NCI-H2107 treated with DMSO at 0.1 percent for 48 hours (cell line): ENCODE data around the gene SAT1.

Experiments
- DNase-seq: peaks from one replicate; lab custom pipeline; 2025; ENCODE audit not compliant: unreplicated experiment; lab: John Stamatoyannopoulos, UW

SAT1 gene

GRCh38 chrX:23773601-23774175 lies 9.3 kb upstream of the SAT1 start:
- peak; percentile 51 for DNase-seq

GRCh38 chrX:23776363-23776762 lies 6.6 kb upstream of the SAT1 start:
- no peak for DNase-seq

DNA sequence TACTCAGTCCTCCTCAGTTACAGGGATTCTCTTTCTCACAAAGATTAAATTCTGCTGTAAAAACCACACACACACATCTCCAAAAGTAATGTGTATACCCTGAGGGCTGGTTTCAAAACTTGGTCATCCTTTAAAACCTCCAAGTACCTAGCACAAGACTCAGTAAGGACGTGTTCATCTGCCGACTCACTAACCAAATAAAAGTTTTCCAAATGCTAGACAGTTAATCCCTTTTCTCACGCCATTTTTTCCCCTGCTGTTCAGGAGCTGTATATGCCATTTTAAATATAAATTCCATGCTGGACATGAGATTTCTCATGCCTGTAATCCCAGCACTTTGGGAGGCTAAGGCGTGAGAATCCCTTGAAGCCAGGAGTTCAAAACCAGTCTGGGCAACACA lies 3.9 kb upstream of the SAT1 start:
- no peak for DNase-seq

- no peak for DNase-seq
These were observed 518 bp upstream of the SAT1 start for GRCh38 chrX:23782455-23782854.

DNA sequence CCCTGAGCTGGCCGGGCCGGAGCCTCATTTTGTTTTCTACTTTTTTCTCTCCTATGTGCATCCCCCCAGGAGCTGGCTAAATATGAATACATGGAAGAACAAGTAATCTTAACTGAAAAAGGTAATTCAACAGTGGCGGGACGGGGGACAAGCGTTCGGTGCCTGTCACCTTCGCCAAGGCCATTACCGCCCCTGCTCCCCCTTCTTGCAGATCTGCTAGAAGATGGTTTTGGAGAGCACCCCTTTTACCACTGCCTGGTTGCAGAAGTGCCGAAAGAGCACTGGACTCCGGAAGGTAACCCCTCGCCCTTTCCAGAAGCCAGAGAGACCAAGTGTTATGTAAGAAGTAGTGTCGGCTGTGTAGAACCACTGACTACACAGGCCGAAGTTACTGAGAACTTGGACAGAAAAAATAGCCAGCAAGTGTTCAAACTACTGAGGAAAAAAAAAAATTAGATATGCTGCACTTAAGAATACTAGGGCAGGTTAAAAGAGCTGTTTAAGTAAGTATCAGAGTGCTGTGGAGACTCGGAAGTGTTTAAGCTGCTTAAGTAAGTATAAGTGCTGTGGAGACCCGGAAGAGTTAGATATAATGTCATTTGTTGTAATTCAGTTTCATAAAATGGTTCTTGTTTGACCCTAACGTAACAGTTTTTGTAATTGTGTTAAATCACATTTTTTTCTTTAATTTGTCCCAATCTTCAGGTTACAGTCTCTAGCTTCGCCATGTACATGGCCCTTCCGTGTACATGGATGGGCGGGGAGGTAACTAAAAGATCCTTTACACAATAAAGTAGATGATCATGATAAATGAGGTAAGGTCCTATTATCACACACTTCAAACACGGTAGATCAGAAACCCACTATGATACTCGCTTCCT lies 856 bp downstream of the SAT1 start:
- no peak for DNase-seq

DNA sequence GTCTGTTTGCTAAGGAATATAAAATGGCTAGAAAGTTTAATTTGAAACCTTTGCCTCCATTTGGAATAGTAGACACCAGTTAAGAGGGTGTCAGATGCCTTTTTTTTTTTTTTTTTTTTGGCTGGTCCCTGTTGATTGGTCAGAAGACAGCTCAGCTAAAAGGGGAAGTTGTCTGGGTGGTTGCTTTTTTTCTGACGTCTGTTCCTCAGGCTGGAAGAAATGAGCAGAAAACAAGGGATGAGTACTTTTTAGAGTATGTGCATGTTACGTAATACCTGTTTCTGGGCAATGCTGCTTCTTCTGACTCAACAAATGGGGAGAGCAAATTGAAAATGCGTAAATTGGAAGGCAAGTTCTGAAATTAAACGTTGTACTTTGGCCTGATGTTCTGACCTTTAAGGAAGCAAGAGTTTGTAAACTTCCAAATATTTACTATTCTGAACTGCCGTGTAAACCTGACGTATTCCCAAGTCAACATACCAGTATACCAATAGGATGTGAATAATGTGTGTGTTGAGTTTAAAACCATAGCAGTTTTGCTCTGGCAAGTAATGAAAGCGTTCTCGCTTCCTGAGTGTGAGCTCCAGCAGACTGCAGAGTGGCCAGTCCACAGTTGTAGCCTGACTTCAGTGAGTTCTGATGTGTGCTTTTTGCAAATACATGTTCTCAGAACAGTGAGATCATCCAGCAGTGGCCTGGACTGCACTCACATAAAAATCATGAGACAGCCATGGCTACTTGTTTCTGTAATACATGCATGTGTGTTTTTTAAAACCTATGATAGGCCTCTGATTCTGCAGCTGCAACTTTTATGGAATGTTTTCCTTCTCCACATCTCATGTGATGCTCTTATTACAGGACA lies 1.7 kb downstream of the SAT1 start:
- no peak for DNase-seq

GRCh38 chrX:23785580-23785979 lies 2.6 kb downstream of the SAT1 start:
- no peak for DNase-seq

- DNase-seq, result no peak
These were observed 3.4 kb downstream of the SAT1 start for GRCh38 chrX:23786268-23786815.

GRCh38 chrX:23787745-23788118 lies 4.8 kb downstream of the SAT1 start:
- no peak for DNase-seq

DNA sequence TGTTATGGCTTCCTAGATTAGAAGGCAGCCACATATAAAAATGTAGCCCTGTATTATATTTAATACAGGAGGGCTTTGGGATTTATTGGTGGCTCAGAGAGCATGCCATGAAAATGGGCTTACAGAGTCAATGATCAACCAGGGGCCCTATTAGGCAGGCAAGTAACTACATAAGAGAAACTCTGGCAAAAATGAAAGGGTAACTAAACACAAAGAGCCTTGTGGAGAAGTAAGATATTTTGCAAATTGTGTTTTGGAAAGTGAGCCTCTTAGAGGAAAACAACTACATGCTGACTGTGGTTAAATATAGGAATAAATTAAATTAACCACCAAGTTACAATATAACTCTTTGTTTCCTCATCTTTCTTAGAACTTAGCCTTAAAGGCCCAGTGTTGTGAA lies 5.5 kb downstream of the SAT1 start:
- no peak for DNase-seq

- no peak for DNase-seq
These were observed 6.0 kb downstream of the SAT1 start for GRCh38 chrX:23788946-23789345.

GRCh38 chrX:23789386-23790154 lies 6.6 kb downstream of the SAT1 start:
- DNase-seq, result no peak

GRCh38 chrX:23790155-23790497 lies 7.2 kb downstream of the SAT1 start:
- no peak for DNase-seq

DNA sequence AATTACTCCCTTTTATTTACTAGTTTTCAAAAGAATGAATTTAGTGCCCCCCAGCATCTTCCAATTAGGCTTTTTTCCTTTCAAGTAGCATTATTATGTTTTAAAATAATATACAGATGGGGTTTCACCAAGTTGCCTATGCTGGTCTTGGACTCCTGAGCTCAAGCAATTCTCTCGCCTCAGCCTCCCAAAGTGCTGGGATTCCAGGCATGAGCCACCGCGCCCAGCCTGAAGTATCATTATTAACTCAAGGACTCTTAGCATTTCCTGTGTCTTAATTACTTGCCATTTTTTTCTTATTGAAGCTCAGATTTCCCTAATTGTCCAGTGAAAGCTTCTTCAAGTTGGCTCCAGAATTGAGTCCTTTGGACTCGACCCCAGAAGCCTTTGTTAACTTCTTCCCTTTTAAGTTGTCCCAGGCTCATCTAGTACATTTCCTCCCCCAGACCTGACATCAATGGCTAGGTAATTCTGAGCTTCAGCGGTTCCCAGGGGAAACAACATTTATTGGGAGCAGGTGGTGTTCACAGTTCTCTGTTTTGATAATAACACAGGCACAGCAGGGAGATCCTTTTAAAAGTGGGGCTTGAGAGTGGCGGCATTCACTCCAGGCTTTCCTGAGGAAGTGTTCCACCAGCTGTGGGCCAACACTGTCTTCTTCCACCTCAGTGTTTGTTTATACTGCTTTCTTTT lies 10.0 kb downstream of the SAT1 start:
- DNase-seq, result peak; percentile 97

DNA sequence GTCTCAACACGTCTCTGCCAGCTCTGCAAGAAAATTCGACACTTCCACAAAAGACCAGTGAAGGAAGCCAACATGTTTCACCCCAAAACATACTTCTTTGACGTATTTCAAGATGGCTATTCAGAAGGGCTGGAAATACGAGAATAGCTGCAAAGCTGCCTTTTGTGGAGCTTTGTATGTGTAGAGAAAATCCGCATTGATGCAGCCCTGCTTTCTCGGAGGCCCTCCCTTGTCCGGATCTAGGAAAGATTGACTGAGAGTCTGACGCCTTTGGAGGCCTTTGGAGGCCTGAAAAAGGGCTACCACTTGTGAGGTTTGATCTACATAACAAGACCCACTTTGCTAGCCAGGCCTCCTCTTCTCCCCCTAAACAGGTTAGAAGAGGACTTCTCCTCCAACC lies 12.2 kb downstream of the SAT1 start:
- DNase-seq, result no peak

GRCh38 chrX:23797371-23798128 lies 14.6 kb downstream of the SAT1 start:
- no peak for DNase-seq

GRCh38 chrX:23799469-23800065 lies 16.6 kb downstream of the SAT1 start:
- no peak for DNase-seq

- DNase-seq, result no peak
These were observed 19.5 kb downstream of the SAT1 start for GRCh38 chrX:23802431-23802830.

GRCh38 chrX:23803931-23804381 lies 21.0 kb downstream of the SAT1 start:
- no peak for DNase-seq
